Transverse colon (tissue), 4 donors: ENCODE data around the gene RAPGEF4.

Experiments used
- CTCF ChIP-seq, 5 experiments: fragments of 200-600 bp in 3 of 5; fragments of 450-650 bp in 2 of 5; sonication (generic) in 3 of 5; IDR thresholded peaks; 1 replicate in 2 of 5; 2 replicates in 3 of 5; pipeline ENCODE4 v1.5.1; 2016 to 2017; ENCODE audit warnings: antibody characterized with exemption in 5 of 5, inconsistent platforms in 3 of 5, mild to moderate bottlenecking in 2 of 5, moderate library complexity in 1 of 5
- EP300 ChIP-seq: sonication (generic); formaldehyde crosslinking; IDR thresholded peaks from one replicate; pipeline ENCODE4 v1.6.1; 2017; ENCODE audit warnings: antibody characterized with exemption, low read depth
- POLR2AphosphoS5 ChIP-seq, 3 donors: sonication (generic); formaldehyde crosslinking; IDR thresholded peaks; one replicate each; pipeline ENCODE4 v1.6.1; 2016; ENCODE audit warnings: antibody characterized with exemption in 3 of 3

- TF ChIP-seq CTCF (IDR thresholded peaks at IDR 0.05) (no peak), EP300 (no peak), POLR2AphosphoS5 (IDR thresholded peaks at IDR 0.05) (no peak)
These were observed 315.0 kb downstream of the RAPGEF4 start for GRCh38 chr2:173050684-173051083.
